Measurements from ENCODE around the gene KIF5C.

DNA sequence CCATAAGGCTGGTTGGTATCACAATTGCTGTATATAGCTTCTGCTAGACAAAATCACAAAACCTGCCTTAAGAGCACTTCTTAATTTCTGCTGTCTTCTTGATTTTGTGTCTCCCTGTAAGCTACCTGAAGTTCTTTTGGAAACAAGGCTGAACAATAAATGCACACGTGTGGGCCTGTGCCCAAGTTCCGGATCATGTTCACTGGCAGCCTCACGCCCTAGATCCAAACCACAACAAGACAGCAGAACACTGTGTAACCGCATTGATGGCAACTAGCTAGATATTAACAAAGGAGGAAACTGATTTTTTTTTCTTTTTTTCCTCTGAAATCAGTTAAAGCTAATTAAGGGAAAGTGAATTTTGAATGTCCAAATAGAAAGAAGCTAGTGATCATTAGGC lies 82.0 kb downstream of the KIF5C start:
- TF ChIP-seq ZNF8 (CRISPR knock-in tag; IDR thresholded peaks at IDR 0.05) = no peak
- no peak for TF ChIP-seq ZFP30 (CRISPR knock-in tag; IDR thresholded peaks at IDR 0.05)
- TF ChIP-seq ZNF70 (CRISPR knock-in tag; IDR thresholded peaks at IDR 0.05) = no peak
- no peak for TF ChIP-seq CREB5 (CRISPR knock-in tag; IDR thresholded peaks at IDR 0.05; ENCODE audit: low read depth)
- no peak for TF ChIP-seq RARB (CRISPR knock-in tag; IDR thresholded peaks at IDR 0.05)
- TF ChIP-seq ARNTL (CRISPR knock-in tag; IDR thresholded peaks at IDR 0.05; ENCODE audit: borderline replicate concordance, low read depth) = no peak
- no peak for TF ChIP-seq ESRRG (CRISPR knock-in tag; IDR thresholded peaks at IDR 0.05)

All from SK-N-SH treated with all-trans-retinoic acid at 6 μM for 48 hours (cell line).